Muscle of back (tissue), 11 donors: Measurements from ENCODE around the gene KLHL26. TPM values are rescaled to one million over a fixed set of nuclear protein-coding genes. Genes with fewer than 3 reads are reported as not detected.

Experiments
- DNase-seq, 3 donors: peaks; one replicate each; pipeline versions ENCODE4 v3.0.0 to v3.0.0-alpha.2; 2013
- polyA plus RNA-seq, 10 donors: library from polyadenylated mRNA; unstranded; fragments of 120-200 nt; gene quantifications; one replicate each; pipeline ENCODE4 v1.2.1, GENCODE V29; 2013; ENCODE audit not compliant: insufficient read length in 10 of 10

Gene KLHL26
- polyA plus RNA-seq, 10 donors, result 3.1 to 4.7 (median 3.6) TPM

DNA sequence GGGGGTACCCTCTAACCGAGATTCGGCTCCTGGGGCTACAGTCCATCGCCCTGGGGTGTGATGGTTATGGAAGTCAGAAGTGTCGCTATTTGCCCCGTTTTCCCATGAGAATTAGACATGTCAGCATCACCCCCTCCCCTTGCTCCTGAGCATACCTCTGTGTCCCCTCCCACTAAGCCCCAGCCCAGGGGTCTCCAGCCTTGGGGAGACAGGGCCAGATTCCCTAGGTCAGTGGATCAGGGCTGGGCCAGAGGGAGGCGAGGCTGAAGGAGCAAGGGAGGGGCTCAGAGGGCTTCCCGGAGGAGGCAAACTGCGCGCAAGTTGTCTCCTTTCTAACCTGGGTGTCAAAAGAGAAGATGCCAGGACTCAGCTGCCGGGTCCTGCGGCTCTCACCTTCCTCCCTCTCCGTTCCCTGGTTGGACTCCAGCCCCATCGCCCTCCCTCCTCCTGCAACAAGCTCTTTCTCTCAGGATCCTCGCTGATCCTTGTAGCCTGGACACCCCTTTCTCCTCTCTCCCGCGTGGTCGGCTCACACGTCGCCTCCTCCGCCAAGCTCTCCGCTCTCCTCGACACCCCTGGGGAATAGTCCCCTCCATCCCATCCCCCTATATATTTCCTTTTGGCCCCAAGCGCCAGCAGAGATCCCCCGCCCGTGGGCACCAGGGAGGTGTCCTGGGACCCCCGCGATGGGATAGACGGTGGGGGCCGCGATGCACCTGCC, 24.6 kb upstream of the KLHL26 start:
- no peak for DNase-seq

DNA sequence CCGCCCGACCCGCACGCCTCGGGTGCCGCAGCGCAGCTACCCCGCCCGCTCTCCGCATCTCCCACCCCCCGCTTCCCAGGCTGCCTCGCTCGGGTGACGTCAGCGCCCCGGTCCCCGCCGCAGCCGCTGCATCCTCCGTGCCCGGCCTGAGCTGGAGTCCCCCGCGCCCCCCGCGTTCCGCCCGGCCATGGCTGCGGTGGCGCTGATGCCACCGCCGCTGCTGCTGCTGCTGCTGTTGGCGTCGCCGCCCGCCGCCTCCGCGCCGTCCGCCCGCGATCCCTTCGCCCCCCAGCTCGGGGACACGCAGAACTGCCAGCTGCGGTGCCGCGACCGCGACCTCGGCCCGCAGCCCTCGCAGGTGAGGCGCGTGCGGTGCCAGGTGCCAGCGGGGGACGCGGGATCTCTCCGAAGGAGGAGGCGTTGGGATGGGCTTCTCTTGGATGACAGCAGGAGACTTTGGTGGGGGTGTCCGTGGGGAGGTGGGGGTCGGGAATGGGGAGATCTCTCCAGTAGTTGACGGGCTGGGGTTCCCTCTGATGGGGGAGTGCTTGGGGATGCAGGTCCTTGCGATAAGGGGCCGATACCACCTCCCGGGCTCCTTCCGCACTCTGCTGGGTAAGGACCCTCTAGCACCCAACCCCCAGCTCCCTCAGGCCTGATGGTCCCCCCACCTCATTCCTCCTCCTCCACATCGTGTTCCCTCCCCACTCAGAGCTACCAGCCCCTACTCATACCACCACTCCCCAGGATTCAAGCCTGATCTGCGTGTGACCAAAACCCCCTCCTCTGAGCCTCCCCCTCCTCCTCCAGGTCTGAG, 23.8 kb upstream of the KLHL26 start, which contains the start of gene TMEM59L:
TSS of gene TMEM59L (plus strand) at position 99 of the 817 bp plus-strand sequence. CDS start at position 188, 89 bp downstream.
- DNase-seq, result peak in 1 of 3 donors; percentile 63

DNA sequence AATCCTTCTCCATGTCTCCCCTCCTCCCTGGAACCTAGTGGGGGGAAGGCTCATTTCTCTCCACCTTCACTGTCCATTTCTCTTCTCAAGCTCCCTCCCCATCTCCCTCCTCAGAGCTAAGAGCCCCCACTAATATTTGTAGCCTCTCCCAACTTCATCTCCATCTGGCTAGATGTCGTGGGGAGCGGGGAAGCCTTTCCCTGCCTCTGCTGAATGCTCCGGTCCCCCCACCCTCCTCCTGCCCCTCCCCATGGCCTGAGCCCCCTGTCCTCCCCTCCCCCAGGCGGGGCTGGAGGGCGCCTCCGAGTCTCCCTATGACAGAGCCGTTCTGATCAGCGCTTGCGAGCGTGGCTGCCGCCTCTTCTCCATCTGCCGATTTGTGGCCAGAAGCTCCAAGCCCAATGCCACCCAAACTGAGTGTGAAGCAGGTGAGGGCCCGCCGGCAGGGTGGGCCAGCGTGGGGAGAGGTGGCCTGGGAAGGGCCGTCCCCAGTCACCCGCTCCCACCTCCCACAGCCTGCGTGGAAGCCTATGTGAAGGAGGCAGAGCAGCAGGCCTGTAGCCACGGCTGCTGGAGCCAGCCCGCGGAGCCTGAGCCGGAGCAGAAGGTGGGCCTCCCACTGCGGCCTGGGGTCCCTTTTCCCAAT, 23.1 kb upstream of the KLHL26 start:
- no peak for DNase-seq

DNA sequence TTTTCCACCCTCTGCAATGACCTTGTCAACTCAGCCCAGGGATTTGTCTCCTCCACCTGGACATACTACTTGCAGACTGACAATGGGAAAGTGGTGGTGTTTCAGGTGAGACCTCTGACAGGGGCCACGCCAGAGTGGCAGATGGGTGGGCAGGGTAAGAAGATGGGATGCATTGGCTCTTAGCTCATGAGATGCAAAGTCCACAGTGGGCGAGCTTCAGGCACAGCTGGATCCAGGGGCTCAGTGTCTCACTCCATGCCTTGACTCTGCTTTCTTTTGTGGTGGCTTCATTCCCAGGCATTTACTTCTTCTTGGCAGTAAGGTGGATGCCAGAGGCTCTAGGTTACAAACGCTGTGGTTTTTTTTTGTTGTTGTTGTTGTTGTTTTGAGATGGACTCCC, 20.8 kb upstream of the KLHL26 start:
- DNase-seq, result no peak

DNA sequence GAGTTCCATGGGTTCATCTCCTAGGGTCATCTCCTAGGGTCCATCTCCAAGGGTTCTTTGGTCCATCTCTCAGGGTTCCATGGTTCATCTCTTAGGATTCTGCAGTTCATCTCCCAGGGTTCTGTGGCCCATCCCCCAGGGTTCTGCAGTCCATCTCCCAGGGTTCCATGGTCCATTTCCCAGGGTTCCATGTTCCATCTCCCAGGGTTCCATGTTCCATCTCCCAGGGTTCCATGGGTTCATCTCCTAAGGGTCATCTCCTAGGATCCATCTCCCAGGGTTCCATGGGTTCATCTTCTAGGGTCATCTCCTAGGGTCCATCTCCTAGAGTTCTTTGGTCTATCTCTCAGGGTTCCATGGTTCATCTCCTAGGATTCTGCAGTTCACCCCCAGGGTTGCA, 19.3 kb upstream of the KLHL26 start:
- DNase-seq, result no peak

DNA sequence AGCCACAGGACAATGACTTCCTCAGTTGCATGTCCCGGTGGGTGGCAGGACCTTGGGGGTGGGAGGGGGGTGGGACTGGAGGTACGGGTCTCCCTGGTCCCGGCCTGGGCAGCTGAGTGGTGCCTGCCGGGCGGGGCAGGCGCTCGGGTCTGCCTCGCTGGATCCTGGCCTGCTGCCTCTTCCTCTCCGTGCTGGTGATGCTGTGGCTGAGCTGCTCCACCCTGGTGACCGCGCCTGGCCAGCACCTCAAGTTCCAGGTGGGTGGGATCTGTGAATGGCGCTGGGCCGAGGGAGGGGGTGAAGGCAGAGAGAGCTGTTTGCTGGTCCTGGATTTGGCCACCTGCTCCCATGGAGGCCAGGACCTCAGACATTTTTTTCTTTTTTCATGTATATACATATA, 18.6 kb upstream of the KLHL26 start:
- DNase-seq, result no peak

DNA sequence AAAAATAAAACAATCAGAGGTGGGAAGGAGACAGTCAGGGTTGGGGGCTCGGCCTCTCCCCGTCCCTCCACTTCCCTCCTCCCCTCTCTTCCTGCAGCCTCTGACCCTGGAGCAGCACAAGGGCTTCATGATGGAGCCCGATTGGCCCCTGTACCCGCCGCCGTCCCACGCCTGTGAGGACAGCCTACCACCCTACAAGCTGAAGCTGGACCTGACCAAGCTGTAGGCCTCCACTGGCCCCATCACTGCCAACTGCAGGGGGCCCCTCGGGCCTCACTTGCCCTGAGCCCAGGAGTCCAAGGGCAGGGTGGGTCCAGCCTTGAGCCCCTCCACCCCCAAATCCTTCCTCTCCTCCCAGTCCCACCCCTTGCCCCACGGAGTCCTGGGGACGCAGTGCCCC, 16.5 kb upstream of the KLHL26 start:
- DNase-seq, result no peak

DNA sequence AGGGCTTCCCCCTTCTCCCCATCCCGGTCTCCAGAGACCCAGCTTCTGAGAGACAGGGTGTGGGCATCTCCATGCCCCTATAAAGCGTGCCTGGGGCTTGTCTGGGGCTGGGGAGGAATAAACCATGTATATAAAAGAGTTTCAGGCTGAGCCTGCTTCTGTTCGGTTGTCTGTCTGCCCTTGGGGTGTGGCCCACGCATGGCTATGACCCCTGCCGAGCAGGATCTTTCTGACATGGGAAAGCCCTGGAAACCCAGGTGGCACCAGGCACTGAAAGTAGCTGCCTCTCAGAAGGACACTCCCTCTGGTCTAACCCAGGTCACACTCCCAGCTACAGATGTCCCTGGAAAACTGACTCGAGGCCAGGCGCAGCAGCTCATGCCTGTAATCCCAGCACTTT, 15.9 kb upstream of the KLHL26 start:
- DNase-seq, result no peak

DNA sequence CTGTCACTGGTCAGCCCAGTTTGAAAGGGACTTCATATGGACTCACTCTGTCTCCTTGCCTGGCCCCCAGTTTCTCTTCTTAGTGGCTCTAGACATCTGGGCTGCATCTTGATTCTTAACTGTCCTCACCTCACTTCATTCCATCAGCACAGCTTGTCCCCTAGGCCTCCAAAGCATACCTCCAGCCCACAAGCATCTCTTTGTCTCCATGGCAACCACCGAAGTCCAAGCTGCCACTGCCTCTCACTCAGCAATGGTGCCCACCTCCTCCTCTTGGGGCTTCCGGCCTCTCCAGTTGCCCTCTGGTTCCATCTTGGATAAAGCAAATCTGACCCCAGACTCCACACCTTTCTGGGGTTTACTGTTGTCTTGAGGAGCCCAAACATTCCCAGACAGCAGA, 9.9 kb upstream of the KLHL26 start:
- DNase-seq, result no peak

DNA sequence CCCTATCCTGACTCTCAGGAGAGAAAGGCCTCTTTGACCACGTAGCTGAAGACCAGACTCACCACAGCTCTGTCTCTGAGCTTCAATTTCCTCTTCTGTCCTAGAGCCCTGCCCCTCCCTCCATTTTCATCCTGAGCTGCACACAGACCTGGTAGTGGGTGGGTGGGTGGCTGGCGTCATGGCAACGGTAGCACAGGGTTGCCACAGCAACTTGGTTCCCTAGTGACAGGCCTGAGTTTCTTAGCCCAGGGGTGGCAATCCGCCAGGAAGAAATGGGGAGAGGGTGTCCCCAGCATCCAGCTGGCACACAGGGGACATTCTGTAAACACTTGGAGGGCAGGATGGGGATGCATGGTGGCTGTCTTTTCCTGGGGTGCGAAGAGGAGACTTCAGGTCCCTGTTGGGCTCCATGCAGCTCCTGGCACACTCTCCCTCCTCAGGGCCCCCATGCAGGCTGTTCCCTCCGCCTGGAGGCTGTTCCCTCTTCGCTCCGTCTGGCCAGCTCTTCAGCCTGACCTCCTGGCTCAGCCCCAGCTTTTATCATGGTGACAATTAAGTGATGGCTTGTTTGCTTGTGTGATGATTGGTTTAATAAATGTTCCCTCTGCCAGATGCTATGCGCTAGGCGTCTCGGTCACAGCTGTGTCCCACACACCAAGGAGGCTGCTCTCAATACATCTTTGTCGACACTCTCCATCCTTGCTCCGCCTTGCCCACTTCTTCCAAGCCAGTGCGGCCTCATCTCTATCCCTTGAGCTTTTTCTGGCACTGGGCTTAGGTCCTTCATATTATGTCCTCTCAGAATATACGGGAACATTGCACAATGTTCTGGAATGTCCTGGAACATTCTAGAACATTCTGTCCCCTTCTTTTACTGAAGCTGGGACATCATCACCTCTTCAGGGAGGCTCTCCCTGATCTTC, 7.4 kb upstream of the KLHL26 start:
- no peak for DNase-seq

DNA sequence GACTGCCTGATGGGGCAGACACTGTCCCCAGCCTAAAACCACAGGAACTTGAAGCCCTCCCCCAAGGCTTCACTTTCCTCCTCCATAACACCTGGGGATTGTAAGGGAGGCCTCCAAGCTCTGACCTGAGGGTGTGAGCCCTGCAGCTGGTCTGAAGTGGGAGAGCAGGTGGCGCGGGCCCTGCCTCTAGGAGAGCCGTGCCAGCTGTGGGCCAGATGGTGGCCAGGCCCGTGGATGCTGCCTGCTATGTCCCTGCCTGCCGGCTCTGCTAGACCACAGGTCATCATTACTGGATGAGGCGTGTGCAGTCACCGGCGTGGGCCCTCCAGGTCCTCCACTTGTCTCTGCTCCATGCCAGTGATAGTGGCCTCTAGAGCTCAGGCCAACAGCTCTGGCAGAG, 3.5 kb upstream of the KLHL26 start:
- no peak for DNase-seq

DNA sequence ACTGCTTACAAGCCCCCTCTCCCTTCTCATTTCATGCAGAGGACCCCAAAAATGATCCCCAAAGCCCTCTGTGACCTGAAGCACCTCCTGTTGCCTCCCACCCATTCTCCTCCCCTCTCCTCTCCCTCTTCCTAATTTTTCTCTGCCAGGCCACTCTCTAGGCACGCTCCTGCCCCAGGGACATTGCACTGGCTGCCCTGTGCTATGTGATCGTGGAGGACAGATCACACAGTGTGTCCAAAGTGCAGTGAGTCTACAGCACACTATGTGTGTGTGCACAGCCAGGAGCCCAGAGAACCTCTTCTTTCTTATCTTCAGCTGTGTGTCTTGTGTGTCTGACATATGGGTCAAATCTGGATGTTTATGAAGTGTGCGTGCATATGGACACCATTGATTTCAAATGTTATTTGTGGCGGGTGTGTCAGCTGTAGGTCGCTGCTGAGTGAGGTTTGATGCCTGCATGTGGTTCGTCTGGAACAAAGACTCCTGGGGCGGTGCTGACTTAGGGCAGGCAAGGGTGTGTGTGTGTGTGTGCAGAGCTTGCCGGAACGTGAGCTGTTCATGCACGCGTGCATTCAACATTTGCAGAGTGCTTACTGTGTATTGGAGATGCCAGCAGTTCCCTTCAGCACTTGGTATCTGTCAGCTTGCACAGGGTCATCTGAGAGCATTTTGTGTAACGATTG, 2.1 kb upstream of the KLHL26 start:
- no peak for DNase-seq

DNA sequence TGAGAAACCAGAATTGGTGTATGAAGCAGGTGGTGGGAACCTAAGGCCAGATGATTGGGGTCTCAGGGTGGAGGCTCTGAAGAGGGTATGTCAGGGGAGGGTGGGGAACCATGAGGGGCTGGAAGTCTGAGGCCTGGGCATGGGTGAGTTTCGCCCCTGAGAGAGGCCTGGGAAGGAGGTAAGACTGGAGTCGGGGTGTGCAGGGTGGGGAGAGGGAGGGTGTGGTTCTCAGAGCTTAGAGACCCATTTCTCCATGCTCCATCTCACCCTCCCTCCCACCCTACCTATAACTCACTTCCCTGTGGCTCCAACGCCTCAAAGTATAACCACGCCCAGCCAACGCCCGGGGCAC, 1.0 kb upstream of the KLHL26 start:
- no peak for DNase-seq

DNA sequence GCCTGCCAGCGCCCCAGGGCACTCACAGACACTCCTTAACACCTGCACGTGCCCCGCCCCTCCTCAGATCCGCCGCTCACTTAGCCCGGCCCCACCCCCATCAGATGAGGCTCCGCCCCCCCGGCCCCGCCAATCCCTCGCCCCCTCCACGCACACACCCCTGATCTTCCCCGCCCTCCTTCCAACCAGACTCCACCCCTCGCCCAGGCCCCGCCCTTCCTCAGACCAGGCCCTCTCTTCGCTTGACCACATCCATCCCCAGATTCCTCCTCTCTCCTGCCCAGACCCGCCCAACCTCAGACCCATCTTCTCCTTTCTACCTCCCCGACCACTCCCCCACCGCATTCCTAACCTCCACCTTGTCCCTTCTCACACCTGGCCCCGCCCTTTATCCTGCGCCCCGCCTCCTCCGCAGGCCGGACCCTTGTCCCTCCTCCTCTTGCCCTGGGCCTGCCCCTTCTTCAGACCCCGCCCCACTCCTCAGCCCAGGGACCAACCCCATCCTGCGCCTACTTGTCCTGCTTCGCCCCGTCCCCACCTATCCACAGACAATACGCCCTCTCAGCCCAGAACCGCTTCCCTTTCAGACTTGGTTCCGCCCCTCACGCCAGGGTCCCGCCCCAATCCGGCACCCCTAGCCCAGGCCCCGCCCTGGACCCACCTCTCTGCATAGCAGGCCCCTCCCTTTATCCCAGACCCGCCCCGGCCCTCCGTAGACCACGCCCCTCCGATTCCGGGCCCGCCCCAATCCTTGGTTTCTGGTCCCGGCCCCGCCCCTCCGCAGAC, 452 bp upstream of the KLHL26 start:
- DNase-seq, result peak; percentile 88 to 91 (median 89)

DNA sequence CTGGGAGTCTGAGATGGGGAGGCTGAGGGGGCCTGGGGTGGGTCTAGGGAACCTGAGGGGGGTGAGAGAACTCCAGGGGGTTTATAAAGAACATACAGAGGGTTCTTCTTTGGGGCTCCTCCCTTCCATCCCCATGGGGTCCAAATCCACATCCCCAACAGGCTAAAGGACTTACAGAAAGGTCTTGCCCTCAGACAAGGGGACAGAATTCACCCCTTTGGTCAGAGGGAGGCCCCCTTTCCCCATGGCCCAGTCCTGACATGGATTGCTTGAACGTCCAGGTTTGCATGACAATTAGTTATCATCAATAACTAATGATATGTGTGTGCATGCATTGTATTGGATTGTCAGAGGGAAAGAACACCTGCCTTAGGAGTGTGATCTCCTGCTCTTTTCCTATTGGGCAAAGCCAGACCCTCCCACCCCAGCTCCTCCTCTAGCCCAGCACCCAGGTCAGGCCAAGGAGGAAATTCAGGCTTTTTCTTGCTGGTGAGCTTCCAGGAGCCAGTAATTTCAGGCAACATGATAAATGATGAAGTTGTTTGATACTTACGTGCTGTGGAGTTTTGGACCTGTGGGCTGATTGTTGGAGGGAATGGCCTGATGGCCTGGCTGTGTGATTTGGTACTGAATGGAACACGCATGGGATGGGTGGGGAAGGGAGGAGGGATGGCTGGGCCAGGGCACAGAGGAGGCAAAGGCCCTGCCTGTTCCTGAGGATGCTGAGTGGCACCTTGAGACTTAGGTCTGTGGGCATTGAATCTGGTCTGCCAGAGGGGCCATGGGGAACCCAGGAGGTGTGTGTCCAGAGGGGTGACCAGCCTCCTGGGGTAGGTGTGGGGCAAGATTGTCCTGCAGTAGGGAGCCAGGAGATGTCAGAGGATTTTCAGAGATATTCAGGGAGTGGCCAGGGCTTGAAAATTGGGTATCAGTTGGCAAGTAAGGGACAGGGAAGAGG, 1.1 kb downstream of the KLHL26 start:
- no peak for DNase-seq

DNA sequence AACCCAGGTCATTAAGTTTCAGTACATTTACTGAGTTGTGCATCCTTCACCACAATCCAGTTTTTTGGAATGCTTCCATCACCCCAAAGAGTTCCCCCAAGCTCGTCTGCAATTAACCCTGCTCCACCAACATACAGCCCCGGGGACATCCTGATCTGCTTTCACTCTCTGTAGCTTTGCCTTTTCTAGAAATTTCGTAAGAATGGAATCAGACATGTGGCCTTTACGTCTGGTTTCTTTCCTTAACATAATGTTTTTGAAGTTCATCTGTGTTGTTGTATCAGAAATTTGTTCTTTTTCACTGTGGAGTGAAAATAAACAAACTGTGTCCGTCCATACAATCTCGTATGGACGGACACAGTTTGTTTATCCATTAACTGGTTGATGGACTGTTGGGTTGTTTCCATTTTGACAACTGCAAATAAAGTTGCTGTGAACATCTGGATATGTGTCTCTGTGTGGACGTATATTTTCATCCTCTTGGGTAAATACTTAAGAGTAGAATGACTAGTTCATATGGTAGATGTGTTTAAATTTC, 2.9 kb downstream of the KLHL26 start:
- DNase-seq, result no peak

DNA sequence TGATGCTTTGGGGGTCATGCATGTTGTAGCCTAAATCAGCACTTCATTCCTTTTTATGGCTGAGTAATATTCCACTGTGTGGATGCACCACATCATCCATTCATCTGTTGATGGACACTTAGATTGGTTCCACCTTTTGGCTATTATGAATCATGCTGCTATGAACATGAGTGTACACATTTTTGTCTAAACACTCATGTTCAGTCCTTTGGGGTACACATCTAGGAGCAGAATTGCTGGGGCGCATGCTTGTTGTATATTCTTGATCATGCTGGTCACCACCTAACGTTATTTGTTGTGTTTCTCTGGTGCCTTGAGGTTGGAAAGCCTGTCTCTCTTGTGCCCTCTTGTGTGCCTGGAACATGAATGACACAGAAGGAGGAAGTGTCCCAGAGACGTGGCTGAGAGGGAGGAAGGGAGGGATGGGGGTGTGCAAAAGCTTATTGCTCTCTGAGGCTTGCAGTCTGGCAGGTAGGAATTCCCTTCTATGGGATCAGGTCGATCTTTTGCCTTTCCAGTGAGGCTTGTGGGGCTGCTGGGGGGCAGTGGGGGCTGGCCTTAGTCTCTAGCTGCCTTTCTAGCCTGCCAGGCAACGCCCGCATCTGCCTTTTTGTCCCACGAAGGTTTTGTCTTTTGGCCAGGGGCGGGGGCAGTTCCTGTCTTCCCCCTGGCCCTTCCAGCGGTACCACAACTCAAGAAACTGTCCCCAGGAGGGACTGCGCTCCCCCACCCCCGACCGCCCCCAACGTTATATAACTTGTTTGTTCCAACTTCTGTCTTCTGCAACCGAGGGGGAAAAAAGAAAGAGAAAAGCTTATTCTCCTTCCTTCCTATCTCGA, 7.6 kb downstream of the KLHL26 start:
- DNase-seq, result no peak

DNA sequence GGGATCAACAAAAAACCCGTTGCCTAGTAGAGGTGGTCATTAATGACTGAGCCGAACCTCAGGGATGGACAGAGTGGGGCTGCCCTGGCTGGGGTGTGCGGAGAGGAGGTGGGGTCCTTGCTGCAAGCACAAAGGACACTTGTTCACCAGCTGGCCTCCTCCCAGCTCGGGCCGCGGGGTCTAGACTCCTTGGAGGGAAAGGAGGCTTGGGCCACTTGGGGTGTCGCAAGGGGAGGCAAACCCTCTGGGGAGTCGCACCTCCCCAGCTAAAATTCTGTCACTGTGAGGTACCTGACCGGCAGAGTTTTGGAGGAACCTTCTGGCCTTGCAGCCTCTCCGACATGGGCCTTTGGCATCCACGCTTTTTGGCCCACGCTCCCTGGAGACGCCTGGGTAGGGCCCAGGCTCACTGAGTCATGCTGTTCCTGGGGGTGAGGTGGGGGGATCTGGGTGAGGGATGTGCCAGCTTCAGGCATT, 8.2 kb downstream of the KLHL26 start:
- DNase-seq, result no peak
